Eye (tissue), 1 donor: ENCODE data around the gene CCT8L2.
"Not testable (repeated sequence)": the region's sequence is repeated elsewhere in the genome, so short reads cannot be mapped to it uniquely, and the experiment has no call there.

Experiments used
- DNase-seq: peaks from one replicate; pipeline ENCODE4 v3.0.0-alpha.2; 2015

CCT8L2 gene

DNA sequence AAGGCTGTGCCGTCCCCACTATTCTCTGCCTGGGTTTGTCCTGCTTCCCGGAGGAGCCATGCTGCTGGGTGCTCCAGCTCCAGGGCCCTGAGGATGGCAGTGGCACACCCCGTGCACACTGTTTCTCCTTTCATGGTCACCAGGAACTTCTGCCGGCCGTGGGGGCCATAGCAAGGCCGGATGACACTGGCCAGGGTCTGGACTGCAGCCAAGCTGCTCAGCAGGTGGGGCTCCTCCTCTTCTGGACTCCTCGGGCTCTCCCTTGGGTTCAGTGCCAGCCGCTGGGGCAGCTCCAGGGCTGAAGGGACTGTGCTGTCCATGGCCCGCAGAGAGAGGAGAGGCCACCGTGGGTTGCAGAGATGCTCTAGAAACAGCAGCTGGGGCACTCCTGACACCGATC is 379 bp downstream of the CCT8L2 start:
- DNase-seq: not testable (repeated sequence)

DNA sequence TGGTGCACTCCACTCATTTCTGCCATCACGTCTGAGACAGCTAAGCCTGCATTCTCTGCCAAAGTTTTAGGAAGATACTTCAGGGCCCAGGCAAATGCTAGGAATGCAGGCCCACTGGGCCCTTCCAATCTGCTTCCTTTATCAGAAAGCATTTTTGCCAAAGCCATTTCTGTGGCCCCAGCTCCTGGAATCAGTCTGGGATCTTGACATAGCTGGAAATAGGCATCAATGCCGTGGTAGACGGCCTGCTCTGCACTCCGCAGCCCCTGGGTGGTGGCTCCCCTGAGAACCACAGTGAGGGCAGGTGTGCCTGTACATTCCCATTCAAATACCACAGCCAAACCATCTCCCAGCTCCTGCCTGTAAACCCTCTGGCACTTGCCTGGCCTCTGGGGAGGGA is 1.5 kb downstream of the CCT8L2 start:
- not testable (repeated sequence) for DNase-seq

DNA sequence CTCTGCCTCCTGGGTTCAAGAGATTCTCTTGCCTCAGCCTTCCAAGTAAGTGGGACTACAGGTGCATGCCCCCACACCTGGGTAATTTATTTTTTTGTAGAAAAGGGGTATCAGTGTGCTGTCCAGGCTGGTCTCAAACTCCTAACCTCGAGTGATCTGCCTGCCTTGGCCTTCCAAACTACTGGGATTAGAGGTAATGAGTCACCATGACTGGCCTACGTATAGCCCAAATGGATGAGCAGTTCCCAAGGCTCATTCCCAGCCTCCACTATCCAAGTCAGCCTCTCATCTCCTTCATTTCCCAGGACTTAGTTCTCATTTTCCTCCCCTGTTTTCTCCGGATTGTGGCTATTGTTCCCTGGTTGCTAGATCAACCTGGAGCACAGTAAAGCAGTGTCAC is 5.6 kb downstream of the CCT8L2 start:
- no peak for DNase-seq

DNA sequence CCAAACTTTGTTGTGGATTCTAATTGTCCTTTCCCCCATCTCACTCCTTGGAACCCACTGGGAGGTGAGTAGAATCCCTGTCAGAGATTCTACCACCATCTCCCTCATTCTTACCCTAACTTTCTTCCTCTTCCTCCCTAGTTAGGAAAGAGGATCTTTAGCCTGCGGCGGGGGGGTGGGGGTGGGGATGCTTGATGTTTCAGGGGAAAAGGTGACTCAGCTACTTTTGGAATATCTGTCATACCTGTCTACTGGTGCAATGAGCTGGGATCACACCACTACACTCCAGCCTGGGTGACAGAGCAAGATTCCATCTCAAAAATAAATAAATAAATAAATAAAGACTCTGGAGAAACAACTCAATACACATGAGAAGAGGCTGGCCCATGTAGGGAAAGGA is 6.4 kb downstream of the CCT8L2 start:
- no peak for DNase-seq

DNA sequence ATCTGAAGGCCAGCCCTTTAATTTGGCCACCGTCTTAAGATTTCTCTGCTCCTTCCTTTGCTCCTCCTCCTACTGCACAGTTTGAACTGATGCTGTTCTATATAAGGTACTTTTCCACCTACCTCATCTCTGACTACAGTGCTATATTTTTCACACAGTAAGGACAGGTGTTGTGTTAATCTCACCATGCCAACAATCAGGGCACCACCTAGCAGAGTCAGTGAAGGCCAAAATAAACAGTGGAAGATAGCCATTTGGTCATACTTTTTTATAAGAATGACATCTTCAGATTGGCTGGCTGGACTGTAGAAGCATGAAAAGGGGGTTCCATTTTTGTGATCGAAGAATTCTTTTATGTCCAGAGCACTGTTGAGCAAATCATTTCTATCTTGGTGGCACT is 11.7 kb downstream of the CCT8L2 start:
- not testable (repeated sequence) for DNase-seq

DNA sequence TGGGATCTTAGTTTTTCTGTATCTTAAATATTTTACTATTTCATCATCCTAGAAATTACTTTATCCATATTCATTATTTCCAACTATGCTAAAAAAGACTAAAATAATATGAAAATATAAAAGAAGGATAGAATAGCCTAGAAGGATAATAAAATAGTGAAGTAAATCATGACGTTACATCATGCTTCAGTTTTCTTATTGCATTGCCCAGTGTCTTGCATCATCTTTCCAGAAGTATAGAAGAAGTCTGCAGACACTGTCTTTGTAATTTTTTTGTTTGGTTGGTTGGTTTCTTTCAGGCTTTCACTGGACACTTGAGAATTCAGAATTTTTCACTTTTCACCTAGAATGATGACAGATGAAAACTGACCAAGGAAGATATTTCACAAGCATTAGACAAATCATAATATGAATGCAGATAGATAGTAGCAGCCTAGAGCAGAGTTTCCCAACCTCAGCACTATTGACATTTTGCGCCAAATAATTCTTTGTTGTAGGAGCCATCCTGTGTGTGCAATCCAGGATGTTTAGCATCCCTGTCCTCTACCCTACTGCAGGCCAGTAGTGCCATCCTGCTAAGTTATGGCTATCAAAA is 23.3 kb downstream of the CCT8L2 start:
- not testable (repeated sequence) for DNase-seq

DNA sequence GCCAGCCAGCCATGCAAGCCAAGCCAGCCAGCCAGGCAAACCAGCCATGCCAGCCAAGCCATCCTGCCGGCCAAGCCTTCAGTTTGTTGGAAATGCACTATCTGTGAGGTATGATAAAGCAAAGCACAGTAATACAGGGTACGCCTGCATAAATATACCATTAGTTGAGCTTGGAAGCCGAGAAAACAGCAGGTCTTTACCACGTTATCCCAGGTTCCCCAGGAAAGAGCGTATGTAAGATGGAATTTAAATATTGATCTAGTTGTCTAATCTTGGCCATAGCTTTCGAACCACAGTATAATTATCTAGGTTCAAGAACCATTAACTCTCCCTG is 24.2 kb downstream of the CCT8L2 start:
- no peak for DNase-seq

DNA sequence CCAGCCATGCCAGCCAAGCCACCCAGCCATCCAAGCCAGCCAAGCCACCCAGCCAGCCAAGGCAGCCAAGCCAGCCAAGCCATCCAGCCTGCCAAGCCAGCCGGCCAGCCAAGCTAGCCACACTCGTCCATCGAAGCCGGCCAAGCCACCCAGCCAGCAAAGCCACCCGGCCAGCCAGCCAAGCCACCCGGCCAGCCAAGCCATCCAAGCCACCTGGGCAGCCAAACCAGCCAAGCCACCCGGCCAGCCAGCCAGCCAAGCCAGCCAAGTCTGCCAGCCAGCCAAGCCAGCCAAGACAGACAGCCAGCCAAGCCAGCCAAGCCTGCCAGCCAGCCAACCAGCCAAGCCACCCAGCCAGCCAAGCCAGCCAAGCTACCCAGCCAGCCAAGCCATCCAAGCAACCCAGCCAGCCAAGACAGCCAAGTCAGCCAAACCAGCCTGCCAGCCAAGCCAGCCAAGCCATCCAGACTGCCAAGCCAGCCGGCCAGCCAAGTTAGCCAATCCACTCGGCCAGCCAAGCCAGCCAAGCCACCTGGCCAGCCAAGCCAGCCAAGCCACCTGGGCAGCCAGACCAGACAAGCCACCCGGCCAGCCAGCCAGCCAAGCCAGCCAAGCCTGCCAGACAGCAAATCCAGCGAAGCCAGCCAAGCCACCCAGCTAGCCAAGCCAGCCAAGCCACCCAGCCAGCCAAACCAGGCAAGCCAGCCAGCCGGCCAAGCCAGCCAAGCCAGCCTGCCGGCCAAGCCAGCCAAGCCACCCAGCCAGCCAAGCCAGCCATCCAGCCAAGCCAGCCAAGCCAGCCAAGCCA is 24.8 kb downstream of the CCT8L2 start:
- DNase-seq: not testable (repeated sequence)

DNA sequence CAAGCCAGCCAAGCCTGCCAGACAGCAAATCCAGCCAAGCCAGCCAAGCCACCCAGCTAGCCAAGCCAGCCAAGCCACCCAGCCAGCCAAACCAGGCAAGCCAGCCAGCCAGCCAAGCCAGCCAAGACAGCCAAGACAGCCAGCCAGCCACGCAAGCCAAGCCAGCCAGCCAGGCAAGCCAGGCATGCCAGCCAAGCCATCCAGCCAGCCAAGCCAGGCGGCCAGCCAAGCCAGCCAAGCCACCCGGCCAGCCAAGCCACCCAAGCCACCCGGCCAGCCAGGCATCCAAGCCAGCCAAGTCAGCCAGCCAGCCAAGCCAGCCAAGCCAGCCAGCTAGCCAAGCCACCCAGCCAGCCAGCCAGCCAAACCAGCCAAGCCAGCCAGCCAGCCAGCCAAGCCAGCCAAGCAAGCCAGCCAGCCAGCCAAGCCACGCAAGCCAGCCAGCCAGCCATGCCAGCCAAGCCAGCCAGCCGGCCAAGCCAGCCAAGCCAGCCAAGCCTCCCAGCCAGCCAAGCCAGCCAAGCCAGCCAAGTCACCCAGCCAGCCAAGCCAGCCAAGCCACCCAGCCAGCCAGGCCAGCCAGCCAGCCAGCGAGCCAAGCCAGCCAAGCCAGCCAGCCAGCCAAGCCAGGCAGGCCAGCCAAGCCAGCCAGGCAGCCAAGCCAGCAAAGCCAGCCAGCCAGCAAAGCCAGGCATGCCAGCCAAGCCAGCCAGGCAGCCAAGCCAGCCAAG is 26.0 kb downstream of the CCT8L2 start:
- DNase-seq: not testable (repeated sequence)

DNA sequence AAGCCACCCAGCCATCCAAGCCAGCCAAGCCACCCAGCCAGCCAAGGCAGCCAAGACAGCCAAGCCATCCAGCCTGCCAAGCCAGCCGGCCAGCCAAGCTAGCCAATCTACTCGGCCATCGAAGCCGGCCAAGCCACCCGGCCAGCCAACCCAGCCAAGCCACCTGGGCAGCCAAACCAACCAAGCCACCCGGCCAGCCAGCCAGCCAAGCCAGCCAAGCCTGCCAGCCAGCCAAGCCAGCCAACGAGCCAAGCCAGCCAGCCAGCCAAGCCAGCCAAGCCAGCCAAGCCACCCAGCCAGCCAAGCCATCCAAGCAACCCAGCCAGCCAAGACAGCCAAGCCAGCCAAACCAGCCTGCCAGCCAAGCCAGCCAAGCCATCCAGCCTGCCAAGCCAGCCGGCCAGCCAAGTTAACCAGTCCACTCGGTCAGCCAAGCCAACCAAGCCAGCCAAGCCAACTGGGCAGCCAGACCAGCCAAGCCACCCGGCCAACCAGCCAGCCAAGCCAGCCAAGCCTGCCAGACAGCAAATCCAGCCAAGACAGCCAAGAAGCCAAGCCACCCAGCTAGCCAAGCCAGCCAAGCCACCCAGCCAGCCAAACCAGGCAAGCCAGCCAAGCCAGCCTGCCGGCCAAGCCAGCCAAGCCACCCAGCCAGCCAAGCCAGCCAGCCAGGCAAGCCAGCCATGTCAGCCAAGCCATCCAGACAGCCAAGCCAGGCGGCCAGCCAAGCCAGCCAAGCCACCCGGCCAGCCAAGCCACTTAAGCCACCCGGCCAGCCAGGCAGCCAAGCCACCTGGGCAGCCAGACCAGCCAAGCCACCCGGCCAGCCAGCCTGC is 26.8 kb downstream of the CCT8L2 start:
- DNase-seq: not testable (repeated sequence)

DNA sequence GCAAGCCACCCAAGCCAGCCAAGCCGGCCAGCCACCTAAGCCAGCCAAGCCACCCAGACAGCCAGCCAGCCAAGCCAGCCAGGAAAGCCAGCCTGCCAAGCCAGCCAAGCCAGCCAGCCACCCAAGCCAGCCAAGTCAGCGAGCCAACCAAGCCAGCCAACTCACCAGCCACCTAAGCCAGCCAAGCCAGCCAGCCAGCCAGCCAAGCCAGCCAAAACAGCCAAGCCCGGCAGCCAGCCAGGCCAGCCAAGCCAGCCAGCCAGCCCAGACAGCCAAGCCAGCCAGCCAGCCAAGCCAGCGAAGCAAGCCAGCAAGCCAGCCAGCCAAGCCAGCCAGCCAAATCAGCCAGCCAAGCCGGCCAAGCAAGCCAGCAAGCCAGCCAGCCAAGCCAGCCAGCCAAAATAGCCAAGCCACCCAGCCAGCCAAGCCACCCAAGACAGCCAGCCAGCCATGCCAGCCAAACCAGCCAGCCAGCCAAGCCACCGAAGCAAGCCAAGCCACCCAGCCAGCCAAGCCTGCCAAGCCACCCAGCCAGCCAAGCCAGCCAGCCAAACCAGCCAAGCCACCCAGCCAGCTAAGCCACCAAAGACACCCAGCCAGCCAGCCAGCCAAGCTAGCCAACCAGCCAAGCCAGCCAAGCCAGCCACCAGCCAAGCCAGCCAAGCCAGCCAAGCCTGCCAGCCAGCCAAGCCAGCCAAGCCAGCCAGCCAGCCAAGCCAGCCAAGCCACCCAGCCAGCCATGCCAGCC is 27.6 kb downstream of the CCT8L2 start:
- DNase-seq: not testable (repeated sequence)

DNA sequence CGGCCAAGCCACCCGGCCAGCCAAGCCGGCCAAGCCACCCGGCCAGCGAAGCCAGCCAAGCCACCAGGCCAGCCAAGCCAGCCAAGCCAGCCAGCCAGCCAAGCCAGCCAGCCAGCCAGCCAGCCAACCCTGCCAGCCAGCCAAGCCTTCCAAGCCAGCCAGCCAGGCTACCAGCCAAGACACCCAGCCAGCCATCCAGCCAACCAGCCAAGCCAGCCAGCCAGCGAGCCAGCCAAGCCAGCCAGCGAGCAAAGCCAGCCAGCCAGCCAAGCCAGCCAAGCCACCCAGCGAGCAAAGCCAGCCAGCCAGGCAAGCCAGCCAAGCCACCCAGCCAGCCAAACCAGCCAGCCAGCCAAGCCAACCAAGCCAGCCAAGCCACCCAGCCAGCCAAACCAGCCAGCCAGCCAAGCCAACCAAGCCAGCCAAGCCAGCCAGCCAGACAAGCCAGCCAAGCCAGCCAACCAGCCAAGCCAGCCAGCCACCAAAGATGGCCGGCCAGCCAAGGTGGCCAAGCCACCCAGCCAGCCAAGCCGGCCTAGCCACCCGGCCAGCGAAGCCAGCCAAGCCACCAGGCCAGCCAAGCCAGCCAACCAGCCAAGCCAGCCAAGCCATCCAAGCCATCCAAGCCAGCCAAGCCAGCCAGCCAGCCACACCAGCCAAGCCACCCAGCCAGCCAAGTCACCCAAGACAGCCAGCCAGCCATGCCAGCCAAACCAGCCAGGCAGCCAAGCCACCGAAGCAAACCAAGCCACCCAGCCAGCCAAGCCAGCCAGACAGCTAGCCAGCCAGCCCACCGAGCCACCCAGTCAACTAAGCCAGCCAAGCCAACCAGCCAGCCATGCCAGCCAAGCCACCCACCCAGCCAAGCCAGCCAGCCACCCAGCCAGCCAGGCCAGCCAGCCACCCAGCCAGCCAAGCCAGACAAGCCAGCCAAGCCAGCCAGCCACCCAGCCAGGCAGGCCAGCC is 28.8 kb downstream of the CCT8L2 start:
- DNase-seq: no peak

DNA sequence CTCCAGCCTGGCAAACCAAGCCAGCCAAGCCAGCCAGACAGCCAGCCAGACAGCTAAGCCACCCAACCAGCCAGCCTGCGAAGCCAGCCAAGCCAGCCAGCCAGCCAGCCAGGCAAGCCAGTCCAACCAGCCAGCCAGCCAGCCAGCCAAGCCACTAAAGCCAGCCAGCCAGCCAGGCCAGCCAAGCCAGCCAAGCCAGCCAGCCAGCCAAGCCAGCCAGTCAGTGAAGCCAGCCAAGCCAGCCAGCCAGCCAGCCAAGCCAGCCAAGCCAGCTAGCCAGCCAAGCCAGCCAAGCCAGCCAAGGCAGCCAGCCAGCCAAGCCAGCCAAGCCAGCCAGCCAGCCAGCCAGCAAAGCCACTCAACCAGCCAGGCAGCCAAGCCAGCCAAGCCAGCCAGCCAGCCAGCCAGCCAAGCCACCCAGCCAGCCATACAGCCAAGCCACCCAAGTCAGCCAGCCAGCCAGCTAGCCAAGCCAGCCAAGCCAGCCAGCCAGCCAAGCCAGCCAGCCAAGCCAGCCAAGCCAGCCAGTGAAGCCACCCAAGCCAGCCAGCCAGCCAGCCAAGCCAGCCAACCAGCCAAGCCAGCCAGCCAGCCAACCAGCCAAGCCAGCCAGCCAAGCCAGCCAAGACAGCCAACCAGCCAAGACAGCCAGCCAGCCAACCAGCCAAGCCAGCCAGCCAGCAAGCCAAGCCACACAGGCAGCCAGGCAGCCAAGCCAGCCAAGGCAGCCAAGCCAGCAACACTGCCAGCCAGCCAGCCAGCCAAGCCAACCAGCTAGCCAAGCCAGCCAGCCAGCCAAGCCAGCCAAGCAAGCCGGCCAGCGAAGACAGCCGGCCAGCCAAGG is 29.7 kb downstream of the CCT8L2 start:
- no peak for DNase-seq

DNA sequence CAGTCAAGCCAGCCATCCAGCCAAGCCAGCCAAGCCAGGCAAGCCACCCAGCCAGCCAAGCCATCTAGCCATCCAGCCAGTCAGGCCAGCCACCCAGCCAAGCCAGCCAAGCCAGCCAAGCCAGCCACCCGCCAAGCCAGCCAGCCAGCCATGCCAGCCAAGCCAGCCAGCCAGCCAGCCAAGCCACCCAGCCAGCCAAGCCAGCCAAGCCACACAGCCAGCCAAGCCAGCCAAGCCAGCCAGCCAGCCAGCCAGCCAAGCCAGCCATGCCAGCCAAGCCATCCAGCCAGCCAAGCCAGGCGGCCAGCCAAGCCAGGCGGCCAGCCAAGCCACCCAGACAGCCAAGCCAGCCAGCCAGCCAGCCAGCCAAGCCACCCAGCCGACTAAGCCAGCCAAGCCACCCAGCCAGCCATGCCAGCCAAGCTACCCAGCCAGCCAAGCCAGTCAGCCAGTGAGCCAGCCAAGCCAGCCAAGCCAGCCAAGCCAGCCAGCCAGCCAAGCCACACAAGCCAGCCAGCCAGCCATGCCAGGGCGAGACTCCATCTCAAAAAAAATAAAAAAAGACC is 31.4 kb downstream of the CCT8L2 start:
- DNase-seq: not testable (repeated sequence)

DNA sequence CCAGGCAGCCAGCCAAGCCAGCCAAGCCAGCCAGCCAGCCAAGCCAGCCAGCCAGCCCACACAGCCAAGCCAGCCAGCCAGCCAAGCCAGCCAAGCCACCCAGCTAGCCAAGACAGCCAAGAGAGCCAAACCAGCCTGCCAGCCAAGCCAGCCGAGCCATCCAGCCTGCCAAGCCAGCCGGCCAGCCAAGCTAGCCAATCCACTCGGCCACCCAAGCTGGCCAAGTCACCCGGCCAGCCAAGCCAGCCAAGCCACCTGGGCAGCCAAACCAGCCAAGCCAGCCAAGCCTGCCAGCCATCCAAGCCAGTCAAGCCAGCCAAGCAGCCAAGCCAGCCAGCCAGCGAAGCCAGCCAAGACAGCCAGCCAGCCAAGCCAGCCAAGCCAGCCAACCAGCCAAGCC is 32.0 kb downstream of the CCT8L2 start:
- DNase-seq: not testable (repeated sequence)

DNA sequence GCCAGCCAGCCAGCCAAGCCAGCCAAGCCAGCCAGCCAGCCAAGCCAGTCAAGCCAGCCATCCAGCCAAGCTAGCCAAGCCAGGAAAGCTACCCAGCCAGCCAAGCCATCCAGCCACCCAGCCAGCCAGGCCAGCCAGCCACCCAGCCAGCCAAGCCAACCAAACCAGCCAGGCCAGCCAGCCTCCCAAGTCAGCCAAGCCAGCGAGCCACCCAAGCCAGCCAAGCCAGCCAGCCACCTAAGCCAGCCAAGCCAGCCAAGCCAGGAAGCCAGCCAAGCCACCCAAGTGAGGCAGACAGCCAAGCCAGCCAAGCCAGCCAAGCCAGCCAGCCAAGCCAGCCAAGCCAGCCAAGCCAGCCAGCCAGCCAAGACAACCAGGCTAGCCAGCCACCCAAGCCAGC is 32.6 kb downstream of the CCT8L2 start:
- DNase-seq: not testable (repeated sequence)

DNA sequence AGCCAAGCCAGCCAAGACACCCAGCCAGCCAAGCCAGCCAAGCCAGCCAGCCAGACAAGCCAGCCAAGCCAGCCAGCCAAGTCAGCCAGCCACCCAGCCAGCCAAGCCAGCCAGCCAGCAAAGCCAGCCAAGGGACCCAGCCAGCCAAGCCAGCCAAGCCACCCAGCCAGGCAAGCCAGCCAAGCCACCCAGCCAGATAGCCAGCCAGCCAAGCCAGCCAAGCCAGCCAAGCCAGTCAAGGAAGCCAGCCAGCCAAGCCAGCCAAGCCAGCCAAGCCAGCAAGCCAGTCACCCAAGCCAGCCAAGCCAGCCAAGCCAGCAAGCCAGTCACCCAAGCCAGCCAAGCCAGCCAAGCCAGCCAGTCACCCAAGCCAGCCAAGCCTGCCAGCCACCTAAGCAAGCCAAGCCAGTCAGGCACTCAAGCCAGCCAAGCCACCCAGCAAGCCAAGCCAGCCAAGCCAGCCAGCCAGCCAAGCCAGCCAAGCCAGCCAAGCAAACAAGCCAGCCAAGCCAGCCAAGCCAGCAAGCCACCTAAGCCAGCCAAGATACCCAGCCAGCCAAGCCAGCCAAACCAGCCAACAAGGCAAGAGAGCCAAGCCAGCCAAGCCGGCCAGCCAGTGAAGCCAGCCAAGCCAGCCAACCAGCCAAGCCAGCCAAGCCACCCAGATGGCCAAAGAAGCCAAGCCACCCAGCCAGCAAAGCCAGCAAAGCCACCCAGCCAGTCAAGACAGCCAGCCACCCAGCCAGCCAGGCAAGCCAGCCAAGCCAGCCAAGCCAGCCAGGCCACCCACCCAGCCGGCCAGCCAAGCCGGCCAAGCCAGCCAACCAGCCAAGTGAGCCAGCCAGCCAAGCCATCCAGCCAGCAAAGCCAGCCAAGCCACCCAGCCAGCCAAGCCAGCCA is 33.3 kb downstream of the CCT8L2 start:
- DNase-seq: no peak

DNA sequence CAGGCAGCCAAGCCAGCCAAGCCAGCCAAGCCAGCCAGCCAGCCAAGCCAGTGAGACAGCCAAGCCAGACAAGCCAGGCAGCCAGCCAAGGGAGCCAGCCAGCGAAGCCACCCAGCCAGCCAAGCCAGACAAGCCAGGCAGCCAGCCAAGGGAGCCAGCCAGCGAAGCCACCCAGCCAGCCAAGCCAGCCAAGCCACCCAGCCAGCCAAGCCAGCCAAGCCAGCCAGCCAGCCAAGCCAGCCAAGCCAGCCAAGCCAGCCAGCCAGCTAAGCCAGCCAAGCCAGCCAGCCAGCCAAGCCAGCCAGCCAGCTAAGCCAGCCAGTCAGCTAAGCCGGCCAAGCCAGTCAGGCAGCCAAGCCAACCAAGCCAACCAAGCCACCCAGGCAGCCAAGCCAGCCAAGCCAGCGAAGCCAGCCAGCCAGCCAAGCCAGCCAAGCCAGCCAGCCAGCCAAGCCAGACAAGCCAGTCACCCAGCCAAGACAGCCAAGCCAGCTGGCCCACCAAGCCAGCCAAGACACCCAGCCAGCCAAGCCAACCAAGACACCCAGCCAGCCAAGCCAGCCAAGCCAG is 34.1 kb downstream of the CCT8L2 start:
- DNase-seq: not testable (repeated sequence)
